Adrenal gland (tissue), 12 donors: Measurements from ENCODE around the gene ASPG. TPM values are rescaled to one million over a fixed set of nuclear protein-coding genes. Genes with fewer than 3 reads are reported as not detected.

Experiments
- DNase-seq, 7 donors: peaks; one replicate each; pipeline ENCODE4 v3.0.0-alpha.2; 2019 to 2020
- H3K27ac ChIP-seq, 5 donors: fragments of 200-600 bp; sonication (generic) in 4 of 5; 1 replicate in 3 of 5; 2 replicates in 2 of 5; pipeline versions ENCODE4 v1.5.1 to v1.8.0; 2016 to 2020; ENCODE audit warnings: mild to moderate bottlenecking in 1 of 5
- H3K27me3 ChIP-seq: fragments of 200-600 bp; 2 replicates; pipeline ENCODE4 v1.8.0; 2021
- H3K36me3 ChIP-seq, 2 donors: fragments of 200-600 bp; replicated peaks in 1 of 2; 1 replicate in 1 of 2; 2 replicates in 1 of 2; pipeline versions ENCODE4 v1.5.1 to v1.8.0; 2018 to 2022
- H3K4me1 ChIP-seq, 2 donors: fragments of 200-600 bp; replicated peaks in 1 of 2; 1 replicate in 1 of 2; 2 replicates in 1 of 2; pipeline versions ENCODE4 v1.5.1 to v1.8.0; 2018 to 2021
- H3K4me3 ChIP-seq, 4 donors: fragments of 200-600 bp; sonication (generic) in 3 of 4; one replicate each; pipeline ENCODE4 v1.5.1; 2016 to 2018
- H3K9me3 ChIP-seq, 3 donors: fragments of 200-600 bp; sonication (generic) in 1 of 3; replicated peaks in 1 of 3; 1 replicate in 2 of 3; 2 replicates in 1 of 3; pipeline versions ENCODE4 v1.5.1 to v1.8.0; 2016 to 2021
- POLR2A ChIP-seq, 2 donors: fragments of 450-650 bp; IDR thresholded peaks; one replicate each; pipeline ENCODE4 v1.6.1; 2017; ENCODE audit warnings: antibody characterized with exemption in 2 of 2, mild to moderate bottlenecking in 2 of 2, moderate library complexity in 1 of 2
- WGBS, 4 donors: extraction: QIAGEN DNeasy Blood & Tissue Kit in 2 of 4; methylation state at CpG; one replicate each; pipeline versions ENCODE4 v1.1.5 to v1.1.7; 2013 to 2017; 5-methylcytosine and 5-hydroxymethylcytosine counted together
- intact Hi-C, 2 donors: fragments of 100-400 bp; cut with DNase I; formaldehyde crosslinking; loops; one replicate each; pipeline versions ENCODE4 v1.14.1 to v1.15.0; 2022 to 2023
- polyA plus RNA-seq, 3 donors: library from polyadenylated mRNA; stranded (reverse); fragments of 200-250 nt in 2 of 3; fragments of 350-450 nt in 1 of 3; fragmentation: Illumina TruSeq in 1 of 3; extraction: RNeasy Lipid Tissue Mini Kit (QIAGEN cat#74804) in 1 of 3; gene quantifications; one replicate each; pipeline ENCODE4 v1.2.3, GENCODE V29; 2013 to 2014
- total RNA-seq, 9 donors: library from RNA; depleted of rRNA in 4 of 9; stranded (reverse); fragments of >200 nt in 4 of 9; fragments of 120-200 nt in 1 of 9; fragmentation: NEBNext Ultra II Directional in 1 of 9; extraction: Animal tissue kit (Norgen Biotek cat#: 25700) in 1 of 9; gene quantifications; one replicate each; pipeline versions ENCODE4 v1.1.0 to v1.2.4, GENCODE V29; 2013 to 2023
- TF ChIP-seq, protein P1 (sequence below), 6 experiments: fragments of 450-650 bp in 4 of 6; fragments of 200-600 bp in 2 of 6; sonication (generic) in 1 of 6; IDR thresholded peaks; 1 replicate in 5 of 6; 2 replicates in 1 of 6; pipeline versions ENCODE4 v1.5.1 to v1.8.0; 2016 to 2021; ENCODE audit warnings: antibody characterized with exemption in 6 of 6, mild to moderate bottlenecking in 2 of 6, moderate library complexity in 1 of 6
- donor health status: healthy with polysubstance abuse.
- donor health status: Bipolar disorder and iron deficiency.
- donor health status: DM: yes; HTN: yes; CAD: no.
- donor health status: DM: no; HTN: no; CAD: no.
- donor health status: DM: no; HTN: no; CAD: no.
- donor health status: DM: yes; HTN: yes; CAD: no.

The ASPG gene
- total and polyA plus RNA-seq, 12 donors = 0.07 to 9.1 (median 3.3) TPM

DNA sequence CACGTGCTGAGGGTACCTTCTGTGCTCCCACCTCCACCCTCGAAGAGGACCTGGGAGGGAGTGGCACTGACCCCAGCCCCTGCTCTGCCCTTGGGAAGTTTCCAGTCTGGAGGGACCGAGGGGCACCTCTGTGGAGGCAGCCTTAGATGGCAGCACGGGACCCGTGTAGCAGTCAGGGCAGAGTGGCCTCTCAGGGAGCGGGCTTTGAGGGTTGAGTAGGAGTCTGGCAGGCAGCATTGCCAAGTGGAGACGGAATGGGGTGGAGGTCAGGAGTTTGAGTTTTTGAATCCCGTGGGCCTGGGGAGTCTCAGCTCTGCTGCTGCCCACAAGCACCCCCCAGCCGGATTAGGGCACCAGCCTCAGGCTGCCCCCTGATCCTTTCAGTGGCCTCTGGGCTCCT is 74.5 kb downstream of the ASPG start:
- Histone ChIP-seq H3K27me3 (no peaks in the 10 kb centered on the region), H3K9me3 (no peaks in the 10 kb centered on the region), H3K4me1 (no peaks in the 10 kb centered on the region), H3K27ac (peak overlapping the region in 1 of 5 donors; percentile 17), H3K36me3 (no peaks in the 10 kb centered on the region), H3K4me3 (no peak overlapping the region)
- TF ChIP-seq, protein P1, sequence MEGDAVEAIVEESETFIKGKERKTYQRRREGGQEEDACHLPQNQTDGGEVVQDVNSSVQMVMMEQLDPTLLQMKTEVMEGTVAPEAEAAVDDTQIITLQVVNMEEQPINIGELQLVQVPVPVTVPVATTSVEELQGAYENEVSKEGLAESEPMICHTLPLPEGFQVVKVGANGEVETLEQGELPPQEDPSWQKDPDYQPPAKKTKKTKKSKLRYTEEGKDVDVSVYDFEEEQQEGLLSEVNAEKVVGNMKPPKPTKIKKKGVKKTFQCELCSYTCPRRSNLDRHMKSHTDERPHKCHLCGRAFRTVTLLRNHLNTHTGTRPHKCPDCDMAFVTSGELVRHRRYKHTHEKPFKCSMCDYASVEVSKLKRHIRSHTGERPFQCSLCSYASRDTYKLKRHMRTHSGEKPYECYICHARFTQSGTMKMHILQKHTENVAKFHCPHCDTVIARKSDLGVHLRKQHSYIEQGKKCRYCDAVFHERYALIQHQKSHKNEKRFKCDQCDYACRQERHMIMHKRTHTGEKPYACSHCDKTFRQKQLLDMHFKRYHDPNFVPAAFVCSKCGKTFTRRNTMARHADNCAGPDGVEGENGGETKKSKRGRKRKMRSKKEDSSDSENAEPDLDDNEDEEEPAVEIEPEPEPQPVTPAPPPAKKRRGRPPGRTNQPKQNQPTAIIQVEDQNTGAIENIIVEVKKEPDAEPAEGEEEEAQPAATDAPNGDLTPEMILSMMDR (IDR thresholded peaks at IDR 0.05) = no peak
- no peak for TF ChIP-seq POLR2A (IDR thresholded peaks at IDR 0.05)
- DNase-seq = no peak
- 80 to 92% (median 90%) methylated on average over 4 to 9 of the region's 9 CpGs for WGBS, 4 donors
- intact Hi-C loops = no loop called here

DNA sequence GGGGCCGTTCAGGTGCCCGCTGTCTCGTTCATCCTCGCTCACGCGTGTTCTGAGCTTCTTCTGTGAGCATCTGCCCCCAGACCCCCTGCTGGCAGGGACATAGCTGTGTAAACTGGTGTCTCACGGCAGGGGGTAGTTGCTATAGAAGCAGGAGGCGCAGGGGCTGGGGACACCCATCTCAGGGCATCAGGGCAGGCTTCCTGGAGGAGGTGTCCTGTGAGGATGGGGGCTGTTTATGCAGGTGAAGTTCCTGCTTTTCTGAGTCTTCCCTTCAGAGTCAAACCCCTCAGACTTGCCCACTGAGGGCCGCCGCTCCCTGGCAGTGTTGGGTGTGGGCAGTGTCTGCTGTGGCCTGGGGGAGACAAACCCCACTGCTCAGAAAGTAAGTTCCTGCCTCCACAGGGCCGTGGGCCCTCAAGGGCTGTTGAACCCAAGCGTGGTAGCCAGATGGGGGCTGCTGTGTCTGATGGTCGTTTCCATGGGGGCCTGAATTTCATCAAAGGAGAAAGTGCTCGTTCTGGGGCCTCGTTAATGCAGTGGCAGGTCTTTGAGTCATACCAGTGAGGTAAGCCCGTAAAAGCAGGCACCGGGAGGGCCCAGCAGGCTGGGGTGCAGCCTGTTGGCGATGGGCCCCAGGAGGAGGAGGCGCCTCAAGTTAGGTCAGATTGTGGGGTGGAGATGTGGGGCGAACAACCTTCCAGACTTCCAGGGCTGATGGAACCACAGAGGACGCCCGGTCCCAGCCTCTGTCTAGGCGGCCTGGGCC is 76.3 kb downstream of the ASPG start:
- WGBS, 4 donors = 82 to 93% (median 92%) methylated on average over 14 to 23 of the region's 23 CpGs
- H3K4me3 ChIP-seq = no peak overlapping the region
- no peak for TF ChIP-seq POLR2A (IDR thresholded peaks at IDR 0.05)
- TF ChIP-seq, protein P1 (IDR thresholded peaks at IDR 0.05) = no peak
- no peaks in the 10 kb centered on the region for H3K27me3 ChIP-seq
- no peaks in the 10 kb centered on the region for H3K36me3 ChIP-seq
- no peak for DNase-seq
- H3K4me1 ChIP-seq = no peaks in the 10 kb centered on the region
- H3K9me3 ChIP-seq = no peaks in the 10 kb centered on the region
- no peak overlapping the region for H3K27ac ChIP-seq
- intact Hi-C loops = no loop called here

DNA sequence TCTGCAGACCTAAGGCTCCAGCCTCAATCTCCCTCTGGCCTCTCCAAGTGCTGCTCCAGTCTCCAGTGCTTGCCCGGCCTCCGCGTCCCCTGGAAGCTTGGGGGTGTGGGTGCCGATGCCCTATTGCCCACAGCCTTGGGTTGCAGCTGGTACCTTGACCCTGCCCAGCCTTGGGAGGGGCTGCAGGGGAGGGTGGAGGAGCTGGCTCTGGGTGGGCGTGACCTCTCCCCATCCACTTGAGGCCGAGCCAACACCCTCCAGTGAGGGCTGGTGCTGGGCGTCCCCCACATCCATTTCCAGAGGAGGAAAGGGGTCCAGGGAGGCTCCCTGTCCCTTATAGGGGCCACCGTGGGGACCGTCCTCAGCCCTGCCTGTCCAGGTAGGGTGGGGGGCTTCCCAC is 77.0 kb downstream of the ASPG start:
- intact Hi-C loops = no loop called here
- DNase-seq = no peak
- TF ChIP-seq, protein P1 (IDR thresholded peaks at IDR 0.05) = no peak
- no peaks in the 10 kb centered on the region for H3K9me3 ChIP-seq
- no peaks in the 10 kb centered on the region for H3K27me3 ChIP-seq
- H3K4me3 ChIP-seq = no peak overlapping the region
- no peak overlapping the region for H3K27ac ChIP-seq
- no peaks in the 10 kb centered on the region for H3K4me1 ChIP-seq
- H3K36me3 ChIP-seq = no peaks in the 10 kb centered on the region
- WGBS, 4 donors = 76 to 92% (median 86%) methylated on average over 3 to 9 of the region's 9 CpGs; no CpG with 5 or more reads in 1 of the 4 donors

DNA sequence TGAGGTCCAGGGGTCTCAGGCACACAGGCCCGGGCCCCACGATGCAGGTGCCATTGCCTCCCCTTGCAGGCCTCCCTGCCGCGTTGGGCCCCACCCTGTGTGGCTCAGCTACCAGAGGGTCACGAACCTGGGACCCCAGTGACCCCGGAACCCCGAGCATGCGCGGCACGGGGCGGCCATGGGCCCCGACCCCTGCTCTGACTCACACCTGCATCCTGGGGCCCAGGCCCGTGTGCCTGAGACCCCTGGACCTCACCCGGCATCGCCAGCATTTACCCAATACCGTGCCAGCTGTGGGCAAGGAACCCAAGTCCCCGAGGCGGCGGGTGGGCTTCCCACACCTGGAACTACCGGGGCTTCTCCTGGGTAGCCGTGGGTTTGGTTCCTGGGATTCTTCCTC is 78.0 kb downstream of the ASPG start:
- 80 to 92% (median 87%) methylated on average over 6 to 21 of the region's 21 CpGs for WGBS, 4 donors

More for the DNA sequence above, 78.0 kb downstream of the ASPG start:
- H3K4me1 ChIP-seq = no peaks in the 10 kb centered on the region
- H3K27me3 ChIP-seq = no peaks in the 10 kb centered on the region
- no peak overlapping the region for H3K4me3 ChIP-seq
- no peak for DNase-seq
- no peaks in the 10 kb centered on the region for H3K9me3 ChIP-seq
- H3K27ac ChIP-seq = no peak overlapping the region
- intact Hi-C loops = no loop called here
- no peak for TF ChIP-seq POLR2A (IDR thresholded peaks at IDR 0.05)
- TF ChIP-seq, protein P1 (IDR thresholded peaks at IDR 0.05) = no peak
- no peaks in the 10 kb centered on the region for H3K36me3 ChIP-seq
